GM20431 (cell line): Measurements from ENCODE around the gene DRD2.
"Not testable (repeated sequence)": the region's sequence is repeated elsewhere in the genome, so short reads cannot be mapped to it uniquely, and the experiment has no call there.

ENCODE experiments used
- in situ Hi-C: fragments of 300-500 bp; cut with MseI, MboI; formaldehyde crosslinking; loops from one replicate; pipeline ENCODE4 v1.15.0; 2020; ENCODE audit warnings: low sequenced_read_pairs; ENCODE audit not compliant: unreplicated experiment

Gene DRD2

DNA sequence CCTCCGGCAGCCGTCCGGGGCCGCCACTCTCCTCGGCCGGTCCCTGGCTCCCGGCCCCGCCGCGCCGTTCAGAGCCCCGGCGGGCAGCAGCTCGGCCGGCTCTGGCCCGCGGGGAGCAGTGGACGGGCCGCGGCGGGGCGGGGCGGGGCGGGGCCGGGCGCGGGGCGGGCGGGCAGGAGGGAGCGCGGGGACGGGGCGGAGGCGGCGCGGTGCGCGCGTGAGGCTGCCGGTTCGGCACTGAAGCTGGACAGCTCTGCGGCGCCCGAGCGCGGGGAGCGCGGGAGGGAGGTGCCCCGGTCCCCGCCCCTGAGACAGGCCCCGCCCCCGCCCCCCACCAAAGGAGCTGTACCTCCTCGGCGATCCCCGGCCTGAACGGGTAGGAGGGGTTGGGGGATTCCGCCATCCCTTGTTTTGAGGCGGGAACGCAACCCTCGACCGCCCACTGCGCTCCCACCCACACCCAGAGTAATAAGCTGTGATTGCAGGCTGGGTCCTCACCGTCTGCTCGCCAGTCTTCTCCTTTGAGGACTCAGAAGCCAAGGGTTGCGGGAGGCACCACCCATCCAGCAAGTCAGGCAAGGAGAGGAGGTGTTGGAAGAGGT lies at the start of gene DRD2:
Gene DRD2 (minus strand): TSS at position 239 of the 602 bp plus-strand sequence. CDS start 50,747 bp downstream, outside the sequence.
- in situ Hi-C loops: no loop called here

DNA sequence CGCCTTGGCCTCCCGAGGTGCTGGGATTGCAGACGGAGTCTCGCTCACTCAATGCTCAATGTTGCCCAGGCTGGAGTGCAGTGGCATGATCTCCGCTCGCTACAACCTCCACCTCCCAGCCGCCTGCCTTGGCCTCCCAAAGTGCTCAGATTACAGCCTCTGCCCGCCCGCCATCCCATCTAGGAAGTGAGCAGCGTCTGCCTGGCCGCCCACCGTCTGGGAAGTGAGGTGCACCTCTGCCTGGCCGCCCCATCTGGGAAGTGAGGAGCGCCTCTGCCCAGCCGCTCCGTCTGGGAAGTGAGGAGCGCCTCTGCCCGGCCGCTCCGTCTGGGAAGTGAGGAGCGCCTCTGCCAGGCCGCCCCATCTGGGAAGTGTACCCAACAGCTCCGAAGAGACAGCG lies 48.7 kb upstream of the DRD2 start:
- in situ Hi-C loops: not testable (repeated sequence)

DNA sequence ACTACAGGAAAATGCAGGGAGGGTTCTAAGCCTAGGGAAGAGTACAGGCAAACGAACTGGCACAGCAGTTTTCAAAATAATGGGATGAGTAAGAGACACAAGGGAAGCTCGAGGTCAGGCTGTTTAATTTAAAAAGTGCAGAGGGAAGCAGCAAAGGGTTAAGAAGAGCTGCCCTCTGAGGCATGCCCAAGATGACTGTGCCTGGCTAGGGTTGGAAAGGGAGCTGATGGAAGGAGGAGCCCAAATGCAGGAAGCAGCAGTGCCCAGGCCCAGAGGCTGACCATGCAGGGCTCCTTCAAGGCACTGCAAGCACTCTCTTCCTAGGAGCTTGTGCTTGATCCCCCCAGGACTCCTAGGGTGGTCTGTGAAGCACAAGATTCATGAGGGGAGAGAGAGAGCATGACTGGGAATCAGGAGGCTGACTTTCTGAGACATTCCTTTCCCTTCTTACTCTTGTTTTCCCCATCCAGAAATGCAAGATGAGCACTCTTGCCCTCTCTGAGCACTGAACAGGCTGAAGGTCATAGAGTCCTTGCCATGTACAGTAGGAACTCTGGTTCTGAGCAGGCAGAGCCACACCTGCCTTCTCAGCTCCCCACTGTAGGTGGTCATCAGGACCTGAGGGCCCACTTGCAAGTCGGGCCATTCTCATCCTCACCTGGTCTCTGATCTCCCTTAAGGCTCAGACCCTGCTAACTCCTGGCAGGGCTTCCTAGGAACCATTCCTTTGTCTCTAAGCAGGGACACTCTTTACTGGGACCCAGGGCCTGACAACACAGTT lies 46.7 kb upstream of the DRD2 start:
- in situ Hi-C loops: no loop called here

DNA sequence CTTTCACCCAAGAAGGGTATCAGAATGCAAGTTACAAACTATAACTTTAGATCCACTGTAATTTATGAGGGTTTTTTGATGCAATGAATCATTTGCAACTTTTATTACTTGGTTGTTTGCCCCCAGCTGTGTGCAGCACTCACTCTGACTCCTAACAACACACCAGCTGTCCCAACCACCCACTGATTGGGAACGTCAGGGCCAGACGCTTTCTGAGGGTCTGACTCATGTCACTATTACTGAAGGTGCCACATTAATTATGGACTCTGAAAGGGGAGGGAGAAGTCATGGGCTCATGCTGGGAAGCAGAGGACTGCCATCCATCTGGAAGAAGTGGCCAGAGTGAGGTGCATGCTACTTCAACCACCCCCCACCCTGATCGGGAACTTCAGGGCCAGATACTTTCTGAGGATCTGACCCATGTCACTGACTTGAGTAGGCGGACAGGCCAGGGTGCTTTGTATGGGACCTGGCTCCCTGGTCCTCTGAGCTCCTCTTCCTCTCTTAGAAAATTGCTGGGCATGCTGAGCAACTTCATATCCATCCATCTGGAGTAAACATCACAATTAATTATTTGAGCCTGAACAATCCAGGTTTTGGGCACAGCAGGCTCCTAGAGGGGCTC lies 44.9 kb upstream of the DRD2 start:
- in situ Hi-C loops: no loop called here

DNA sequence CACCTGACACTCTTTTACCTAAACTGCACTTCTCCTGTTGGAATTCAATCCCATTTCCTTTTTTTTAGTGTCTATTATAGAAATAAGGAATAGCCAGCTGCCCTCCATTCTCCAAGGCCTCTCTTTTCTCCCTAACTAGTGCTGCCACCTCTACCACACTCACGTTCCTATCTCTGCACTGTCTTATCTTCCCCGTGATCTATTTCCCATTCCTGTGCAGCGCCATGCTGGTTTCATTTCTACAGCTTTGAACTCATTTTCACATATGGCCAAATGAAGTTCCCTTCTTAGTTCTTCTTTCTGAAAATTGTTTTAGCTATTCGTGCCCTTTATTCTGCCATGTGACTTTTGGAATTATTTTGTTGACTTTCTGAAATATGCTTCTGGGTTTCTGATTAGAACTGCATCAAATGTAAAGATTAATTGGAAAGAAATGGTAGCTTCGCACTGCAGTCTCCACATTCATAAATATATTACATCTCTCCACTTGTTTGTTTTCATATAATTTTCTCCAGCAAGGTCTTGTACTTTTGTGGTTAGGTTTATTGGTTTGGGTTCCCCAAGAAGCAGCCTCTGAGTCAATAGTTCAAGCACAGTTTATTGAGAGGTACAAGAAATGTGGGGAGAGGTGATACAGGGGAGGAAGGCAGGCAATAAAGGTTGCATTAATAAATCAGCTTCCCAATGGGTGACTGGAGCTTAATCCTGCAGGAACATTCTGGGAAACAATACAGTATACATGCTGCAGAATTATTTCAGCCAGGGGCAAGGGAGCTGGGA lies 43.7 kb upstream of the DRD2 start:
- in situ Hi-C loops: no loop called here

DNA sequence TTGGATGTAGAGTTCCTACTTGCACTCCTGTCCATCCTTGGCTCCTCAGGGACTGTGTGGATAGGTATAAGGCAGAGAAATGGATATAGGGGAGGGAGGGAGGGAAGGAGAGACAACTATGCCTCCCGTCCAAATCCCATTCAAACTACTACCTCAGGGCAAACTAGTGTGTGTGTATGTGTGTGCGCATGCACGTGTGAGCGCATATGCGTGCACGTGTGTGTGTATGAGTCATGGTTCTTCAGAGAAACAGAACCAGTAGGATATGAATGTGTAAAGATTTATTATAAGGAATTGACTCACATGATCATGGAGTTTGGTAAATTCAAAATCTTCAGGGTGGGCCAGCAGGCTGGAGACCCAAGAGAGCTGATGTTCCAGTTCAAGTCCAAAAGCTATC lies 42.2 kb upstream of the DRD2 start:
- in situ Hi-C loops: no loop called here

DNA sequence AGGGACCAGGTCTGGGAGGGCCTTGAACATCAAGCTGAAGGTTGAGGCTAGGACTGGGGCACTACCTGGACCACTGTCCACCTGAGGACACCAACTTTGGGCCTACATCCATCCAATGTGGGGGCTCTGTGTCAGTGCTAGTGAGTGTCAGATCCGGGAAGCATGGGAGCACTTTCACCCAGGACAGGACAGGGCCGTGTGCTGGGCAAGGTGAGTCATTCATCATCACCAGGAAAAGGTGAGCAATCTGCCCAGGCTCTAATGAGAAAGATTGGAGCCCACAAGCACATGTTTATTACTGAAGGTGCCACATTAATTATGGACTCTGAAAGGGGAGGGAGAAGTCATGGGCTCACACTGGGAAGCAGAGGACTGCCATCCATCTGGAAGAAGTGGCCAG lies 39.7 kb upstream of the DRD2 start:
- in situ Hi-C loops: no loop called here

DNA sequence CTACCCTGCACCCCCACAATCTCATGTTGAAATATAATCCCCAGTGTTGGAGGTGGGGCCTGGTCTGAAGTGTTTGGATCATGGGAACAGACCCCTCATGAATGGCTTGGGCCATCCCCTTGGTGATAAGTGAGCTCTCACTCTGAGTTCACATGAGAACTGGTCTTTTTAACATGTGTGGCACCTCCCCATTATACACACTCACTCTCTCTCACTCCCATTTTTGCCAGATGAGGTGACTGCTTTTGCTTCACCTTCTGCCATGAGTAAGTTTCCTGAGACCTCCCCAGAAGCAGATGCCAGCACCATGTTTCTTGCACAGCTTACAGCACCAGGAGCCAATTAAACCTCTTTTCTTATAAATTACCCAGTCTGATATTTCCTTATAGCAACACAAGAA lies 32.1 kb upstream of the DRD2 start:
- in situ Hi-C loops: no loop called here

DNA sequence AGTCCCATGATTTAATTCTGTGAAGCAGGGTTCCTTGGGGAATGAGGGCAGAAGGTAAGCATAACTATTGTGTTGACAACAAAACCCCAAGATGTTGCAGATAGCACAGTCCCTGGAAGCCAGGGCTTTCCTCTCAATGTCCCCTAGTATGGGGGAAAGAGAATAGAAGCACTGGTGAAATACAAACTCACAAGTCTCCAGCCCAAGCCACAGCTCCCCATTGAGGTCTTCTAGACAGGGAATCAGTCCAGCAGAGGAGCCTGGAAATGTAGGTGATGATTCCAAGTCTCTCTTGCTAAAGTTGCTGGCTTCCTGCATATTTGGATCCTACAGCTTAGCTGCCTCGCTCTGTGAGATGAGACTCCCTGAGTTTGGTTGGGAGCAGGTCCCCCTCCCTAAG lies 31.7 kb upstream of the DRD2 start:
- in situ Hi-C loops: no loop called here

DNA sequence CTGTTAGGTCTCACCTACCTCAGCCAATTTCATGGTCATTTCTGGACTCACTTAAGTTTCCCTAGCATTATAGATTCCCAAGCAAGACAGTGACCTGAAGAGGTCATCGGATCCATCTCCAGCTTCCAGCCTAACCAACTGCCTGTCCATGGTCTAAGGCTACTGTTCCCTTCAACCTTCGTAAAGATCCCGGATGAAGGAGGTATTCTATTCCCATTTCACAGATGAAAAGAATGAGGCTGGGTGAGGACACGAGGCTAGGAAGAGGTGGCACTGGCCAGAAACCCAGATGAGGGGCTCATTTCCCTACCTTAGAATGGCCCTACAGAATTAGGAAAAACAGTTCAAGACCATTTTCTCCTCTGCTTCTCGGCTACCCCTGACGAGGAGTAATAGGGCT lies 31.3 kb upstream of the DRD2 start:
- in situ Hi-C loops: no loop called here

DNA sequence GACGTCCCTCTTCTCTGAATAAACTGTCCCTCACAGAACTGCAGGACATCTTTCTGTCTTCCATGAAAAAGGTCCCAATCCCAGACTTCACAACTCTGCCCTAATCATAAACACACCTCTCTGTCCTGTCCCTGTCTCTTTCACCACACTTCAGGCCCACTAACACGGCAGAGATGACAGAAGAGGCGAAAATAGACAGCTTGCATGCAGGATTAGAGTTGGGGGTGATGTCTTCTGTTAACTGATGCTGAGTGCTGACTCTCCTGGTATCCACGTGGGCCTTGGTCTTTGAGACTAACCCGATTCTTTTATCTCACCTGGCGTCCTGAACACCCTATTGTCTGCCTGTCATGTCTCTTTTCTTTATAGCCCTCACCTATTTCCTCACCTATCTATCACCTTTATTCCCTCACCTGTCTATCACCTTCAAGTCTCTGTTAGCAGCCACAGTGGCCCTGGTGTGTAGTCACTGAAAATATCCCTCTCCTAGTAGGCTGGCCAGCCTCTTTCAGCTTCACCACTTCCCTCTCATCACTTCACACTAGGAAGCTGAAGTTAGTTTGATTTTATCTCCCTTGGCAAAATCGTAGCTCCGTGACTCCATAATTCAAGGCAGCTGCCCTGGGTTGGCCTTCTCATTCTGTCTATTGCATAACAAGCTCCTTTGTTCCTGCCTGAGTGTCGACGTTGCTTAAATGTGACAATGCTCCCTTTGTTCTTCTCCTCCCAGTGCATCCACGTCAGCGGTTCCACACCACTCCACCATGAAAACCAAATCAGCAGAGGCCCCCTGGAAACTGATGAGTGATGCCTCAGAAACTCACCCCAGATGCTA lies 30.6 kb upstream of the DRD2 start:
- in situ Hi-C loops: no loop called here

DNA sequence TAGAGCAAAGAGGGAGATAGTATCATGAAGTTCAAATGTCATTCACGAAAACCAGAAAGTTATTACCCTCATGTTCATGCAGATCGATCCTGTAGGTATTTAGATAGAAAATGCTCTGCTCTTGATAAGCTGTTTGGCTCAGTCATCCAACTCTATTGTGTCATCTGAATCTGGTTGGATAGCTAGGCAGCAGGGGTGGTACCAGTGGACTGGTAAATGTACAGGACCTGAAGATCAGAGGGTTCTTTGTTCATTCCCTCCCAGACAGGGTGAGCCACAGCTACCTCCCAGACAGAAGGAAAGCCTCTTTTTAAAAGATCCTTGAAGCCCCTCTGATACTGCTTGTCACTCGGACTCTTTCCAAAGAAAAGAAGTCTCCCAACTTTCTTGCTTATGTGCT lies 29.8 kb upstream of the DRD2 start:
- in situ Hi-C loops: no loop called here

DNA sequence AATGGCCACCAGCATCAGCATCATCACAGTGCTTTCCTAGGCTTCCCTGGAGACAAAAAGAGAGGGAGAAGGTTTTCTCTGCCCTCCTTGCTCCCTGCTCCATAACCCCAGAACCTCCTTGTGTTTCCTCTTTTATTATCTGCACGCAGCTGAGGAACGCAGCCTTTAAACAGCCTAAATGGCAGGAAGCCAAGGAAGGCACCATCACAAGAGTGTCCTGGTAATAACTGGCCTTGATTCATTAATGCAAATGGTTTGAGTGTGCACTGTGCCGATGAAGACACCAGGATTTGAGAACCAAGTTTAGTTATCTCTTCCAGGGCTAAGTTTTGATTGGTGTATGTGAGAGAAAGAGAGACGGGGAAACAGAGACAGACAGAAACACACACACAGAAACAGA lies 29.4 kb upstream of the DRD2 start:
- in situ Hi-C loops: no loop called here

DNA sequence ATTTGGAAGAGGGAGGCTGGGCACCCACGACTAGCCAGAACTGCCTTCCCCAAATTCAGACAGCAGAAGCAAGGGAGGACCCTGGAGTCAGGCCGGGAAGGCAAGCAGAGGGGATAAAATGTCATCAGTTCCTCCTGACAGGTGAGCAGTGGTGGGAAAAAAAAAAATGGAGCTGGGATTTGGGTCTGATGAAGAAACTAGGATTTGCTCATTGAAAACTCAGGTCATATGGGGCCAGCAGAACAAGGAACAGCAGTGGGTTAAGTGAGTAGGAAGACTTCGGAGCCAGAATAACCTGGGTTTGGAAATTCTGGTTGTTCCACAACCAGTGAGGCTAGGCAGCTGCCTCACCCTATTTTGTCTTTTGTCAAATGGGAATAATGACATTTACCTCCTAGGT lies 28.9 kb upstream of the DRD2 start:
- in situ Hi-C loops: no loop called here

DNA sequence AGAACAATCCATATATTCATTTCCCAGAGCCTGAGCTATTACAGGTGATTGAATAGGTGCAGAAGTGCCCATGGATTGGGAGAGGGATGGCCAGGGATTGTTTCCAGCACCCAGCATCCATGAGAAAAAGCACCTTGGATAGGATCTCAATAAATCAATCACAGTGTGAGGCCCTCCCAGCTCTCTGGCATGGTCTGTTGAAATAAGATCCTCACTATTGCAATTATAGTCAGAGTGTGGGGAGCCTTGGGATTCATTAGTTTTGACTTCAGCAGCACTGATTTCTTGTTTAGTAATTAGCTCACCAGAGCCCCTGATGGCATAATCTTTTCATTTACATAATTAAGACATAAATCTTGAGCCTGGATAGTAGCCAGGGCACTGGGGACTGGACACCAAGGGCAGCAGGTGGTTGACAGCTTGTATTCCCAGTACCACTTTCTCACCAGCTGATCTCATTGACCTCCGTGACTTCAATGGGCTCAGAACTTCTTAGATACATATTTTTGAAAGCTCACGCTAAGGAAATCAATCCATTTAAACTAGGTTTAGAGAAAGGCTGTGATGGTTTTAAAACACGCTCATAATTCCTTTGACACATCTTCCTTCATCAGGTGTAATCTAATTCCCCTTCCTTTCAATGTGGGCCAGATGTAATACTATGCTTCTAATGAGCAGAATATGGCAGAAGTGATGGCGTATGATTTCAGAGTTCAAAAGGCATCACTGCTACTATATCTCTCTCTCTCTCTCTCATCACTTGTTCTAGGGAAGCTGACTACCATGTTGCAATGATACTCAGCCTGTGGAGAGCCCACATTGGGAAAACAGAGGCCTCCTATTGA lies 22.1 kb upstream of the DRD2 start:
- in situ Hi-C loops: no loop called here

DNA sequence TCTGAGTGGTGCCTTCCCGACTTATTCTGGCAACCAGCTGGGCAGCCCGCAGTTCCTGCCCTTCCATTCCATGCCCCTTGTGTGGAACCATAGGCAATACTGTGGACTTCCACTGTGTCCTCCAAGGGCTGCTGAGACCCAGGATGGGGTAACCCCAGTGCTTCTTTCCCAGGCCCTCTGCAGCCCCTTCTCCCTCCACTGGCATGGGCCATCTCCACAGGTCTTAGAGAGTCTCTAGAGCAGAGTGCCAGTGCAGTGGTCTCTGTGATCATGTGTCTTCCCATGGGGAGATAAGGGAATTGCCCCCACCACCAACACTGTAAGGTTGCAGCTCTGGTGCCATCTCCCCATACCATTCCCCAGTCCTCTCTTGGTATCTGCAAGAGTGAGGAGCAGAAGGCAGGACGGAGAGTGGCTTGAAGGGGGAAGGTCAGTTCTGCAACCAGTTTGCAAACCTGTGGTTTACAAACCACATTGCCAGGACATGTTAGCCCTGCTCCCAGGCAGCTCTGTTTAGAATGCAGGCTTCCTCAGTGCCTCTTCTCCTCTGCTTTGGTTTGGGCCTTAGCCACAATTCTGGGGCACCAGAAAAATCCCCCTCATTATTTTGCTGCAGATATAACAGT lies 20.9 kb upstream of the DRD2 start:
- in situ Hi-C loops: no loop called here

DNA sequence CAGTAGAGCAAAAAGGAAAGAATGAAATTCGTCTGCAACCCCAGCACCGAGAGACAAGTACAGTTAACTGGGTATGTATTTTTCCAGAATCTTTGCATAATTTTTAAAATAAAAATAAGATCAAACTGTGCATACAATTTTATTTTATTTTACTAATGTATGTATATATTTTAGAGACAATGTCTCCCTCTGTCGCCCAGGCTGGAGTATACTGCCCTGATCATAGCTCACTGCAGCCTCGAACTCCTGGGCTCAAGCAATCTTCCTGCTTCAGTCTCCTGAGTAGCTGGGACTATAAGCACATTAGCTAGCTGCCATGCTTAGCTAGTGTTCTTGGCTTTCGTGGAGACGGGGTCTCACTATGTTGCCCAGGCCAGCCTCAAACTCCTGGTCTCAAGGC lies 18.8 kb upstream of the DRD2 start:
- in situ Hi-C loops: no loop called here

DNA sequence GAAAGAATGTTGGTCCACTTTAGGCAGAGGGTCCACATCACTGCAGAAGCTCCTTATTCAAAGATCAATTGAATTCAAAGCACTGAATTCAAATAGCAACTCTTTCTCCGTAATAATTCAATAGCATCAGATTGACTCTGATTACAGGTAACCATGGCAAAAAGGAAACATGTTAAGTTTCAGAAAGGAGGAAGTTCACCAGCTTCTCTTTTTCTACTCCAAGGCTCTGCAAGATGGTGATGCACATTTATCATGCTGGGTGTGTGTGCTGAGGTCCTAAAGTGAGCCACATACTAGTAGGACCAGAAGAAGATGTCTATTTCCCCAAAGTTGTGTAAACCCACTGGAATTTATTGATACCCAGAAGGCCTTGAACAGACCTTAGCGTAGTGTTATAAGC lies 18.0 kb upstream of the DRD2 start:
- in situ Hi-C loops: no loop called here

DNA sequence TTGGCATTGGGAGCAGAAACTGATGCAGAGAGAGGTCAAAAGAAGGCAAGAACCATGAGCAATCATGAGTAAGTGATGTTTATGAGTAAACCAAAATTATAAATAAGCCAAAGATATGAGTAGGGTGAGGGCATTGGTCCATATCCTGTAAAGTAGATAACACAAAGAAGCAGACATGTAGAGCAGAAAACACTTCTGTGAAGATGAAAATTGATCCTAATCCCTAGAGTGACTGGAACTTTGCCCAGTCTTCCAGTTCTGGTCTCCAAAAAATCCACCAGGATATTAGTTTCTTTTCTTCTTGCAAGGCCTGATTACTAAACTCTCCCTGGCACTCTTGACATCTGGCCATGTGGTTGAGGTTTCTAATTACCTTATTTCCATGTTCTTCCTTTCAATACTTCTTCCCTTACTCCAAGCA lies 13.7 kb upstream of the DRD2 start:
- in situ Hi-C loops: no loop called here
